DOHH2 (cell line): Measurements from ENCODE around the gene CDK5RAP3.
A peak's percentile ranks its signal among the peaks of the same experiment; 100 is the strongest.

ENCODE experiments used
- EZH2phosphoT487 ChIP-seq: fragments of 200-600 bp; sonication (generic); IDR thresholded peaks from 2 replicates; pipeline ENCODE4 v1.6.1; 2017; ENCODE audit warnings: borderline replicate concordance, mild to moderate bottlenecking, antibody characterized with exemption, low read length, moderate library complexity, mixed read lengths
- TF ChIP-seq, protein P1 (sequence below): fragments of 200-600 bp; sonication (generic); IDR thresholded peaks from one replicate; pipeline ENCODE4 v1.5.1; 2014; ENCODE audit warnings: antibody characterized with exemption, mild to moderate bottlenecking, low read depth, low read length; ENCODE audit not compliant: poor library complexity, severe bottlenecking

DNA sequence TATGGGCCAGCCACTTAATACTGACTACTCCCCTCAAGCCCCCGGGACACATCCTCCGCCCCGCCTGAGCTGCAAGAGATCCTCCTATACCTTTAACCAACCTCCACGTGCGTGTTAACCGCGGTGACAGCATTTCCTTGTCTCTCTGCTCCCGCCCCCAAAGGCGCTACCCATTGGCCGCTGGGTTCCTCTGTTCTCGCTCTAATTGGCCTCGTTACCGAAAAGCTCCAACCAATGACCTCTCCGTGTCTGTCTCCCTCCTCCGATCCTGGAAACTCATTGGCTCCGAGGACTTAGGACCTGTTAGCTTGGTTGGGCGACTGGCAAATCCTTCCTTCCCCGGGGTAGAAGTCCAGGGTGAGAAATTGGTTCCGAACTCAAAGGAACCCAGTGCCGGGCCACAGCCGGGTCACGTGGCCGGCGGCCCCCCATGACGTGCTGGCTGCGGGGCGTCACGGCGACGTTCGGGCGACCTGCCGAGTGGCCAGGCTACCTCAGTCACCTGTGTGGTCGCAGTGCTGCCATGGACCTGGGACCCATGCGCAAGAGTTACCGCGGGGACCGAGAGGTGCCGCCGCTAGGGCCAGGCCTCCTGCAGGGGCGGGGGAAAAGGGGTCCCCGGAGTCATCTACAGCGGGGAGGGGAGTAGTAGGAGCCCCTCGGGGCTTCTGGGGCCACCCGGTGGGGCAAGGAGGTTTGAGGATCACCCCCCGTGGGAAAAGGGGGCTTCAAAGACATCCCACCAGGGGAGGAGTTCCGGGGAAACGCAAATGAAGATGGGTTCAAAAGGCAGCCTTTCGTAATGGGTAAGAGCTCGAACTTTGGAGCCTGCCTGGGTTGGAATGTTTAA, 29.4 kb upstream of the CDK5RAP3 start, which contains the start of gene PNPO:
- no peak for TF ChIP-seq EZH2phosphoT487
- TF ChIP-seq, protein P1, sequence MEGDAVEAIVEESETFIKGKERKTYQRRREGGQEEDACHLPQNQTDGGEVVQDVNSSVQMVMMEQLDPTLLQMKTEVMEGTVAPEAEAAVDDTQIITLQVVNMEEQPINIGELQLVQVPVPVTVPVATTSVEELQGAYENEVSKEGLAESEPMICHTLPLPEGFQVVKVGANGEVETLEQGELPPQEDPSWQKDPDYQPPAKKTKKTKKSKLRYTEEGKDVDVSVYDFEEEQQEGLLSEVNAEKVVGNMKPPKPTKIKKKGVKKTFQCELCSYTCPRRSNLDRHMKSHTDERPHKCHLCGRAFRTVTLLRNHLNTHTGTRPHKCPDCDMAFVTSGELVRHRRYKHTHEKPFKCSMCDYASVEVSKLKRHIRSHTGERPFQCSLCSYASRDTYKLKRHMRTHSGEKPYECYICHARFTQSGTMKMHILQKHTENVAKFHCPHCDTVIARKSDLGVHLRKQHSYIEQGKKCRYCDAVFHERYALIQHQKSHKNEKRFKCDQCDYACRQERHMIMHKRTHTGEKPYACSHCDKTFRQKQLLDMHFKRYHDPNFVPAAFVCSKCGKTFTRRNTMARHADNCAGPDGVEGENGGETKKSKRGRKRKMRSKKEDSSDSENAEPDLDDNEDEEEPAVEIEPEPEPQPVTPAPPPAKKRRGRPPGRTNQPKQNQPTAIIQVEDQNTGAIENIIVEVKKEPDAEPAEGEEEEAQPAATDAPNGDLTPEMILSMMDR, result peak; percentile 17
